GM19099 (cell line): ENCODE data around the gene KLK4.

Source experiments
- POLR2A ChIP-seq: IDR thresholded peaks from 3 replicates; pipeline ENCODE4 v1.6.1; 2011; ENCODE audit warnings: low read depth; ENCODE audit not compliant: insufficient read length; ENCODE audit errors: extremely low read depth

KLK4 gene

DNA sequence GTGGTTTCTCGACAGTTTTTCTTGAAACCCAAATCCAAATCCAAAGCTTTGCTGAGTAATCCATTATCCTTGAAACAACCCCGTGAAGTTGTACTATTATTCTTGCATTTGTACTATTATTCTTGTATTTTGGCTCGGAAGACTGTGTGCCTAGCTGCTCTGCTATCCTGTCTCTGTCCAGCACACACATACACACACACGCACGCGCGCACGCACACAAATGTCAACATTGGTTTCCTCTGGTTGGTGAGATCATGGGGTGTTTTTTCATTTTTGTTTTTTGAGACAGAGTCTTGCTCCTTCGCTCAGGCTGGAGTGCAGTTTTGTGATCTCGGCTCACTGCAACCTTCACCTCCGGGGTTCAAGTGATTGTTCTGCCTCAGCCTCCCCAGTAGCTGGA lies 14.9 kb upstream of the KLK4 start:
- no peak for TF ChIP-seq POLR2A

DNA sequence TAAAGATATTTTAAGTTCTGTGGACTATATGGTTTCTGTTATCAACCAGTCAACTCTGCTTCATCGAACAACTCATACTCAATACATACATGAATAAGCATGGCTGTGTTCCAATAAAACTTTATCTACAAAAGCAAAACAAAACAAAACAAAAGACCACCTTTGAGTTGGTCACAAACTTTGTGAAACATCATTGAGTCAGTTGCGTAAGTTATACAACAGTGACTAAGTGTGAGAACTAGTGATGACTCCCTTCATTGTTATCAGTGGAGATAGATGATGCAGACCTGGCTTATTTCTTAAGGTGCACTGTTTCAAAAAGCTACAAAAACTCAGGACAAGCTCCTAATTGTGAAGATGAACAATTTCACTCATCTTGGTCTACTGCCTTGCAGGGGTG lies 14.5 kb upstream of the KLK4 start:
- no peak for TF ChIP-seq POLR2A

DNA sequence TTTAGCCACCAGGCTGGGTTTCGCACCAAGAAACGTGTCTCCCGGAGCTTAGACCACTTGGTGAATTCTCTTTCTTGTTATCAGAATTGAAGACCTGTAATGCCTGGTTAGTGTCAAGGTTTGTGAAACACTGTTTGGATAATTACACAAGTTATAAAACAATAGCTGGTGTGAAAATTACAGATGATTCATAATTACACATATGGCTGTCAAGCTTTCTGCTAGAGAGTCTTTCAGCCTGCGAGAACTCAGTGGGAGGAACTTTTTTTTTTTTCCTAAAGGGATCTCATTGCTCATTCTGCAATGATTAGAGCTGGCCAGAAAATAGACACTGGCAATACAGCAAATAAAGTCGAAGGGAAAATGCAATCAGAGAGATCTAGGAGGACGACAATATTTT lies 13.4 kb upstream of the KLK4 start:
- no peak for TF ChIP-seq POLR2A

DNA sequence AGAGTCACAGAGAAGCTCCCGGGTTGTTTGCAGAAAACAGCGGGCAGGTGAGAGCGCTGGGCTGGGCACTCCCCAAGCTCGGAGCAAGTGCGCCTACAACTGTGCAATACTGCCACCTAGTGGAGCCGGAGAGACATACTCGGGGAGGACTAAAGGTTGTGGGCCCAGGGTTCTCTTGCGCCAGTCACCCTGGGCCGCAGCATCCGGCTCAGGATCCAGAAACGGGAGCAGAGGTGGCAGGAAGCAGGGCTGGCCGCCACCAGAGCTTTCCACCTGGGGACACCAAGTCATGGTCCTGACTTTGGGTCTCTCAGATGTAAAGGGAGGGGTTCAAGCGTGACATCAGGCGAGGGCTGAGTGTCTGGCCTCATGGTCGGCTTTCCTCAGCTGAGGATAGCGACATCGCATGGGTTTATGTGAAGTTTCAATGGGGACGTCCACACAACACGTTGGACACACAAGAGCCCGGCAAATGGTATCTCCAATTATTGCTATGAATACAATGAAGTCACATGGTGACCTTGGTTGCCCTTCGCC lies 11.2 kb upstream of the KLK4 start:
- TF ChIP-seq POLR2A = no peak

DNA sequence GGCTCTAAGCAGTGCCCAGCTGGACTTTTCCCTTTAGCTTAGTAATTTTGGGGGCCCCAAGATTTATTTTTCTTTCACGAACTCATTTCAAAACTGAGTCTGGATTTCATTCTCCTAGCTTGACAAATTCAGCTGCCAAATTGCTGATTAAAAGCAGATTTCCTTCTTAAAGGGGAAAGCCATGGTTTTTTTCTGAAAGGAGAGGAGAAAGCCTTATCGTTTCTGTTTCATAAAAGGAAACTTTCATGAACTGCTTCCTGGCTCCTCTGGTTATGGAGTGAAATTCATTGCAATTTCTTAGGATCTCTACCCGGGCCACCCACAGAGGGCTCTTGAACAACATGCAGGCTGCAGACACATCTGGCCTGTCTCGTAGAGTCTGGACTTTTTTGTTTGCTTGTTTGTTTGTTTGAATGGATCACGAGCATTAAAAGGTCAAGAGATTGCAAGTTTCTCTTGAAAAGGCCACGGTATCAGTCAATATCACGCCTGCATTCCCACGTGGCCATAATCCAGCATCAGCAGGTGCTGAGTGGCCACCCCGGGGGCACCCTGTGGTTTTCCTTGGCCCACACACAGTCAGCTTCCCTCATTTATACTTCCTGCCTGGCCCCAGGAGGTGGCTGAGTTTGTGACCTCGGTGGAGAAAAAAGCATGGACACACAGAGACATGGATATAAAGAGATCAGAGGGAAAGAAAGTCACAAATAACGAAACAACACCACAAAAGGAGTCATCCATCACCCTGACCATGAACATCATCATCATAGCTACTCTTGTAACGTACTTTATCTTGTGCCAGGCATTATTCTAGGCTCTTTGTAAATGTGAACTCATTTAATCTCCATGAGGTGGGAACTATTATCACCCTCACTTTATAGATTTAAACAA lies 10.5 kb upstream of the KLK4 start:
- no peak for TF ChIP-seq POLR2A

DNA sequence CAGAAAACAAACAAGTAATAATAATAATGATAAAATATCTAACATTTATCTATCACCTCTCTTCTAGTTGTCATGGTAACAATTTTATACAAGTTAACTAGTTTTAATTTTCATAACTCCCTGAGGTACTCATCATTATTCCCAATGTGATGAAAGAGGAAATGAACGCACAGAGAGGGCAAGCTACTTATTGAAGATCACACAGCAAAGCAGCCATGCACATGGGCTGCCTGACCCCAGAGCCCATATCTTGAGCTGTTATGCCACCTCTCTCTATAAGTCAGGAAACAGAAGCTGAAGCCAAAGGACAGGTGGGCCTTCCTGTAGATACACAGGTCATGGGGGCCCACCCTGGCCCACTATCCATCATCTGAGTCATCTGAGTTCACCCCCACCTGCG lies 4.9 kb upstream of the KLK4 start:
- TF ChIP-seq POLR2A = no peak

DNA sequence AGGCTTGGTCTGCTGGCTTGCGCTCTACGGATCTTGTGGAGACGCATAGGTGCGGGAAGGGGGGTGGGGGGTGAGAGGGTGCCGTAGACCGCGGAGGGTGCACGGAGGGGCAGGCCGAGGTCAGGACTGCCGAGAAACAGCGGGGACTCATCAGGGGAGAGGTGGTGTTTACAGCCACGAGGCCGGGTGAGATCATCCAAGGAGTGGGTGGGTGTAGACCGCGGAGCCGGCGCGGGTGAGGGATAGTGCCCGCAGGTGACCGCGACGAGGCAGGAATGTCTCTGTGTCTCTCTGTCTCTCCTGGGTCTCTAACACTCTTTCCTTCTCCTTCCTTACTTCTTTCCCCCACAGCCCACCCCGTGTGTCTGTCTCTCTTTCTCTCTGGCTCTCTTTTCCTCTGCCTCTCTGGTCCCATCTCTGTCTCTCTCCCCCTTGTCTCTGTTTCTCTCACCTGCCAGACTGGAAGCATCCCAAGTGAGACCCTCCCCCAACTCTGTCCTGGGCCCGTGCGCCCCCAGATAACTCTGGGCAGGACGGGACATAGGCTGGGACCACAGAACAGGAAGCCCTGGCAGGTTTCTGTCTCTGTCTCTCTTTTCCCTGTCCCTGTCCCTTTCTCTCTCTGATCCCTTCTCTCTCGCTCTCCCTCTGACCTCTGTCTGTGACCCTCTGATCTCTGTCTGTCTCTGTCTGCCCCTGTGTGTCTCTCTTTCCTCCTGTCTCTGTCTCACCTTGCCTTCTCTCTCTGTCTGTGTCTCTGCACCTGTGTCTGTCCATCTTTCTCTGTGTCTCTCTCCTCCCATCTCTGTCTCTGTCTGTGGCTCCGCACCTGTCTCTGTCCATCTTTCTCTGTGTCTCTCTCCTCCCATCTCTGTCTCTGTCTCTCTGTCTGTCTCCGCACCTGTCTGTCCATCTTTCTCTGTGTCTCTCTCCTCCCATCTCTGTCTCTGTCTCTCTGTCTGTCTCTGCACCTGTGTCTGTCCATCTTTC lies 1.8 kb upstream of the KLK4 start:
- no peak for TF ChIP-seq POLR2A

DNA sequence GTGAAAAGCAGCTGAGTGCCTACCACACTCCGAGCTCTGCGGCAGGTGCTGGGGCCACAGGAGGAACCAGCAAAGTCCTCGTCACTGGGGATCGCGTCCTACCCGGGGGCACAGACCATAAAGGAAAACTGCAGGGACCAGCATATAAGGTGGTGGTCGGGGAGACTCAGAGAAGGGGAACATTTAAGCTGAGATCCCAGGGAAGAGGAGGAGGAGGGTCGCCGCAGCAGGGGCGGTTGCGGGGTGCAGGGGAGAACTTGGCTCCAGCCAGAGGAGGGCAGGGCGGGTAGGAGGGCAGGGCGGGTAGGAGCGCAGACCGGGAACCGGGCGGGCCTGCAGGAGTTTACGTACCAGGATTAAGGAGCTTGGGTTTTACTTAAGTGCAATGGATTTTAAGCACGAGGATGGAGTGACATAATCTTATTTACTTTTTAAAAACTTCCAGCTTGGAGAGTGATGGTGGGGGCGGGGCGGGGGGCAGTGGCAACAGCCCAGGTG lies 956 bp upstream of the KLK4 start:
- TF ChIP-seq POLR2A = no peak

DNA sequence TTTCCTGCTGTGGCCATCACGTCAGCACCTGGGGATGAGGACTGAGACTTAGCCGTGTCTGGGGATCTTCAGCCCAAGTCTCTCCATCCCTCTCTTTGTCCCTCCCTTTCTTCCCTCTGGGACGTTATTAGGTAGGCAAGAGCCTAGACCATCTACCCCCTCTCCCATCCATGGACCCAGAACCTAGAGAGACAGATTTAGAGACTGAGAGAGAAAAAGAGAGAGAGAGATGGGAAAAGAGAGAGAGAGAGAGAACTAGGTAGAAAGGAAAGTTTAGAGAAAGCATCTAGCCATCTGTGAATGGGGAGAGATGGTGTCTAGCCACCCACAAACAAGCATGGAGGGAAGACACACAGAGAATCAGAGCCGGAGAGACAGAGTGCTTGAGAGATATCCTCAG lies 473 bp downstream of the KLK4 start:
- no peak for TF ChIP-seq POLR2A

DNA sequence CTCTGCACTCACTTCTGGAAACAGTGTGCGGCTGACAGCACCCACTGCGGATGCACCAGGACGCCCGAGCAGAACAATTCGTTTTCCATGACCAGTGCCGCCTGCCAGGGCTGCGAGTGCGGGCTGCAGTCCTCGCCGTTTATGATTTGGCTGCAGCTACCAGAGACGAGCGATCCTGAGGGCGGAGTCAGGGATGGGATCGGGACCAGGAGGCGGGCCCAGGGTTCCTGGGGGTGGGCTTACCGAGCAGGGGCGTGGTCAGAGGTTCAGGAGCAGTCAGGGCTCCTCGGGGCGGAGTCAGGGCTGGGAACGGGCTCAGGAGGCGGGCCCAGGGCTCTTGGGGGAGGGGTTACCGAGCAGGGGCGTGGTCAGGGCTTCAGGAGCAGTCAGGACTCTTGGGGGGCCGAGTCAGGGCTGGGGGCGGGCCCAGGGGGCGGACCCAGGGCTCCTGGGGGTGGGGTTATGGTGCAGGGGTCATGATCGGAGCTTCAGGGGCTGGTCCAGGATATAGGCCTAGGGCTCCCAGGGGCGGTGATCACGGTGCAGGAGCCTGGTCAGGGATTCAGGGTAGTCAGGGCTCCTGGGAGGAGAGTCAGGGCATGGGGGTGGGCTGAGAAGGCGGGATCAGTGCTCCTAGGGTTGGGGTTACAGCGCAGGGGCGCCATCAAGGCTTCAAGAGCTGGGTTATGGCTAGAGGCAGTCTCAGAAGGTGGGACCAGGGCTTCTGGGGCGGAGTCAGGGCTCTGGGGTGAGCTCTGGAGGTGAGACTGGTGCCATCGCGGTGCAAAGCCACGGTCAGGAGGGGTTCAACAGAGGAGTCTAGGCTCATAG lies 1.7 kb downstream of the KLK4 start:
- no peak for TF ChIP-seq POLR2A

DNA sequence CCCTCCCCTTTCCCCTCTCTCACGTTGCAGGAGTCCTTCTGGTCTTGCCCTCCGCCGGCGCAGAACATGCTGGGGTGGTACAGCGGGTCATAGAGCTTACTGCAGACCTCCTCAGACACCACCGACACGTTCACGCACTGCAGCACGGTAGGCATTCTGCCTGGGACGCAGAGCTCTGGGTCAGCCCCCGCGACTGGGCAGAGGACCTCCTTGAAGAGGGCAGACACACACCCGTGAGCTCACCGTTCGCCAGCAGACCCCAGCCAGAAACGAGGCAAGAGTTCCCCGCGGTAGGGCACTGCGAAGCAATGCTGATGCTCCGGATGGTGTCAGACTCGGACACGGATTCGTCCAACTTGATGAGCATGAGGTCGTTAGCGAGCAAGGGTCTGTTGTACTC lies 2.9 kb downstream of the KLK4 start:
- TF ChIP-seq POLR2A = no peak

DNA sequence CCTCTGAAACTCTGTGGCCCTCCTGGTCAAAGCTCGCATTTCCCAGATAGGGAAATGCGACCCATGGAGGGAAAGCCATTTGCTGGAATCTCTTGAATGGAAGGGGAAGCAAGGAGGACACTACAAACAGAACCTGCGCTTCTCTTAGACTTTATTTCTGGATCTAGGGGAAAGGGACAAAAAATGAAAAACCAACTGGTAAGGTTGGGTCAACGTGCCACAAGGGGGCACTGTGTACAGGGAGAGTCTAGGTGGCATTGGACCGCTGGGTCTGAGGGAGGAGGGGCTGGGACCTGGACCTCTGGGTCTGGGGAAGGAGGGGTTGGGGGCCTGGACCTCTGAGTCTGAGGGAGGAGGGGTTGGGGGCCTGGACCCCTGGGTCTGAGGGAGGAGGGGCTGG lies 5.0 kb downstream of the KLK4 start:
- TF ChIP-seq POLR2A = no peak

DNA sequence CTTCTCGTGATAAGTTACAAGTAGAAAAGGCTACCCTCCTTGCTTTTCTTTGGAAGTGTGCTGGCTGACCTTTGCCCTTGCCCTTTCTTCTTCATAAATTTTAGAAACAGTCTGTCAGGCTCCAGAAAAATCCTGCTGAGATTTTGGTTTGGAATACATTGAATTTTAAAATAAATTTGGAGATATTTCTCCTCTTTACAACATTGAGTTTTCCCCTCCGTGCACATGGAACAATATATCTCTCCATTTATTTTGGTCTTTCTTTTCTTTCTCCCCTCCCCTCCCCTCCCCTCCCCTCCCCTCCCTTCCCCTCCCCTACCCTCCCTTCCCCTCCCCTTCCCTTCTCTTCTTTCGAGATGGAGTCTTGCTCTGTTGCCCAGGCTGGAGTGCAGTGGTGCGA lies 8.6 kb downstream of the KLK4 start:
- no peak for TF ChIP-seq POLR2A

DNA sequence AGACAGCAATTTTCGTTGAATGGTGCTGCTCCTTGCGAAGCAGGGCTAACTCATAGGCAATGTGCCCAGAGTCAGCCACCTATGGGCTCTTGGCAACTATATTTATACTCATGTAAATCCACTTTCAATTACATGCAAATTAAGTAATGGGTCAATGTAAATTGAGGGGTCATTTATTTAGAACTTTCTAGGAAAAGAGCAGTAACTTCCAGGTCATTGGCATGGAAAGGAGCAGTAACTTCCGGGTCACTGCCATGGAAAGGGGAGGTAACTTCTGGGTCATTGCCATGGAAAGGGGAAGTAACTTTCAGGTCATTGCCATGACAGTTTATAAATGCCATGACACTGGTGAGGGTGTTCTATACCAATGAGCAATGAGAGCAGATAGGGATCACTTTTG lies 11.6 kb downstream of the KLK4 start:
- TF ChIP-seq POLR2A = no peak
